Measurements from ENCODE around the gene MATN4. TPM values are rescaled to one million over a fixed set of nuclear protein-coding genes. Genes with fewer than 3 reads are reported as not detected.

MATN4 gene
- total and polyA plus RNA-seq, 2 of the 13 experiments (the other 11 are each of a cell fraction or from before 2014, with no cell fraction given), result not detected

DNA sequence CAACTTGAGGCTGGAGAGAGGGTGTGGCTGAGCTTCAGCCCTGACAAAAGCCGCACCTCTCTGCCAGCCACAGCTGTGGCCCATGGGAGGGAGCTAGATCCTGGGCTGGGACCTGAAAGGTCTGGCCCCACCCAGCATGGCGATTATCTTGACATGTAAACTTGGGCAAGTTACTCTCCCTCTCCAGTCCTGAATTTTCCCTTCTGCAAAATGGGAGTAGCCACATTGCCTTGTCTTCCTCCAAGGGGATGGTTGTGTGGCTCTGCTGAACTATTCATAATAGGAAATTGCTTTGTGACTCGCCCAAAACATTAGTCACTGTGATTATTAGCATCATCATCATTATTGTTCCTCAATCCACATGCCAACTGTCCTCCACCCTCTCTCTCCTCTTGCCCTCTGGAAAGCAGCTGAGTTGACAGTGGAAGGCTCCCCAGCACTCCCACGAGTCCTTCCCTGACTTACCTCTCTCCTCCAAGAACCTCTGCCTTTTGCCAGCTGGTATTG lies 24.5 kb downstream of the MATN4 start (continued):
- TF ChIP-seq RERE (CRISPR knock-in tag; IDR thresholded peaks at IDR 0.05; ENCODE audit: low read depth) (no peak), HOXA9 (CRISPR knock-in tag; IDR thresholded peaks at IDR 0.05; ENCODE audit: borderline replicate concordance) (no peak), MAFF (IDR thresholded peaks at IDR 0.05; ENCODE audit: low read depth, low read length) (0 out of 2 replicates have a peak, but pooled peaks have one; percentile 49), ZNF569 (CRISPR knock-in tag; IDR thresholded peaks at IDR 0.05; ENCODE audit: borderline replicate concordance) (no peak), ZNF430 (CRISPR knock-in tag; IDR thresholded peaks at IDR 0.05) (no peak)

- no peaks in the 10 kb centered on the region for H3K4me1 ChIP-seq (ENCODE audit: insufficient read depth, low read length)
- H2AFZ ChIP-seq (ENCODE audit: low read length), result no peak overlapping the region
- FAIRE-seq (peak; percentile 21), ATAC-seq (no peak), DNase-seq (ENCODE audit: low spot score) (no peak)
- in situ Hi-C loops (cut with HindIII; ENCODE audit: extremely low pct_ligation_motif_present, low pct_unique_long_range_greater_than_20kb) (no loop called here), intact Hi-C loops (cut with micrococcal nuclease; ENCODE audit: unreplicated experiment) (no loop called here)
- H3K36me3 ChIP-seq (replicated peaks in 1 of 2; ENCODE audit: control insufficient read depth in 1 of 2, insufficient read depth in 2 of 2, low read length in 2 of 2), result no peaks in the 10 kb centered on the region
- H4K20me1 ChIP-seq (ENCODE audit: insufficient read depth, low read length), result no peaks in the 10 kb centered on the region
- no peak overlapping the region for H3K4me2 ChIP-seq (ENCODE audit: low read depth, low read length)
- BruUV-seq (replicated peaks), result no TSS peak
- CTCF ChIA-PET (ENCODE audit: low intra/inter-chr PET ratio, low total read pairs), result no interaction called here
- no peaks in the 10 kb centered on the region for H3K9me3 ChIP-seq (ENCODE audit: low read length)
- whole genome bisulfite sequencing (ENCODE audit: low lambda C conversion rate), result under 1% methylated on average over 7 of the region's 7 CpGs
- H3K27ac ChIP-seq (ENCODE audit: extremely low read length, insufficient read depth, low read length), result no peak overlapping the region
- H3K27me3 ChIP-seq (ENCODE audit: control insufficient read depth in 1 of 2, insufficient read depth in 2 of 2, low read length in 2 of 2), result peaks cover 0 to 21% of the 10 kb centered on the region in 2 experiments; a peak in 3 of 5 replicates
- POLR2A ChIA-PET, result no interaction called here
- H3K4me3 ChIP-seq (replicated peaks in 1 of 3; ENCODE audit: insufficient read depth in 1 of 3, low read depth in 2 of 3, low read length in 3 of 3), result no peak overlapping the region
- H3K9ac ChIP-seq (ENCODE audit: insufficient read depth, low read depth, low read length), result no peak overlapping the region
- no peaks in the 10 kb centered on the region for H3K79me2 ChIP-seq (ENCODE audit: insufficient read depth, low read length)
These were observed 25.2 kb downstream of the MATN4 start for GRCh38 chr20:45282700-45283550.
